SK-N-SH treated with all-trans-retinoic acid at 6 μM for 48 hours (cell line): Measurements from ENCODE around the gene DPM2.

Experiments
- ATAC-seq: fragments of 200-7000 bp; cut with Tn5 transposase; 3 replicates; pipeline ENCODE4 v1.9.1; 2020; ENCODE audit warnings: mild to moderate bottlenecking, moderate library complexity
- ARNTL ChIP-seq: fragments of 450-650 bp; formaldehyde crosslinking; IDR thresholded peaks from 2 replicates; pipeline ENCODE4 v1.5.0; 2020; ENCODE audit warnings: low read depth, mild to moderate bottlenecking, moderate library complexity, borderline replicate concordance
- BACH2 ChIP-seq: fragments of 250-450 bp; sonication (Bioruptor Pico); IDR thresholded peaks from 2 replicates; pipeline ENCODE4 v1.9.0; 2021; ENCODE audit warnings: mild to moderate bottlenecking, borderline replicate concordance
- CSDC2 ChIP-seq: fragments of 250-450 bp; sonication (Bioruptor Pico); IDR thresholded peaks from 2 replicates; pipeline ENCODE4 v1.5.0; 2020; ENCODE audit warnings: mild to moderate bottlenecking, moderate library complexity
- ESRRG ChIP-seq: fragments of 250-450 bp; sonication (Bioruptor Pico); IDR thresholded peaks from 2 replicates; pipeline ENCODE4 v1.6.1; 2021; ENCODE audit warnings: mild to moderate bottlenecking
- GLIS3 ChIP-seq: fragments of 250-450 bp; sonication (Bioruptor Pico); IDR thresholded peaks from 2 replicates; pipeline ENCODE4 v1.5.0; 2020; ENCODE audit warnings: mild to moderate bottlenecking, moderate library complexity
- ISL1 ChIP-seq: fragments of 250-450 bp; sonication (Bioruptor Pico); IDR thresholded peaks from 2 replicates; pipeline ENCODE4 v2.1.2; 2022; ENCODE audit warnings: mild to moderate bottlenecking, moderate library complexity
- OSR1 ChIP-seq: fragments of 250-450 bp; sonication (Bioruptor Pico); IDR thresholded peaks from 2 replicates; pipeline ENCODE4 v1.8.0; 2022; ENCODE audit warnings: moderate library complexity, mild to moderate bottlenecking, inconsistent platforms
- PPARA ChIP-seq: fragments of 250-450 bp; sonication (Bioruptor Pico); IDR thresholded peaks from 2 replicates; pipeline ENCODE4 v1.5.0; 2020; ENCODE audit warnings: mild to moderate bottlenecking, borderline replicate concordance
- RARB ChIP-seq: fragments of 250-450 bp; sonication (Bioruptor Pico); IDR thresholded peaks from 2 replicates; pipeline ENCODE4 v1.8.0; 2021; ENCODE audit warnings: mild to moderate bottlenecking, moderate library complexity
- SNAI2 ChIP-seq: fragments of 250-450 bp; sonication (Bioruptor Pico); IDR thresholded peaks from 2 replicates; pipeline ENCODE4 v1.5.0; 2020; ENCODE audit warnings: mild to moderate bottlenecking, moderate library complexity
- TCF4 ChIP-seq: fragments of 250-450 bp; sonication (Bioruptor Pico); IDR thresholded peaks from 2 replicates; pipeline ENCODE4 v1.8.0; 2021; ENCODE audit warnings: mild to moderate bottlenecking, moderate library complexity, borderline replicate concordance
- TOX ChIP-seq: fragments of 250-450 bp; sonication (Bioruptor Pico); IDR thresholded peaks from 2 replicates; pipeline ENCODE4 v1.8.0; 2021; ENCODE audit warnings: mild to moderate bottlenecking, moderate library complexity, borderline replicate concordance
- ZC3H10 ChIP-seq: fragments of 250-450 bp; sonication (Bioruptor Pico); IDR thresholded peaks from 2 replicates; pipeline ENCODE4 v1.5.1; 2021; ENCODE audit warnings: mild to moderate bottlenecking, moderate library complexity
- ZFP3 ChIP-seq: fragments of 250-450 bp; sonication (Bioruptor Pico); IDR thresholded peaks from 2 replicates; pipeline ENCODE4 v1.5.0; 2020; ENCODE audit warnings: mild to moderate bottlenecking, moderate library complexity
- ZFP30 ChIP-seq: fragments of 450-650 bp; formaldehyde crosslinking; IDR thresholded peaks from 2 replicates; pipeline ENCODE4 v1.5.0; 2022; ENCODE audit warnings: mild to moderate bottlenecking, moderate library complexity
- ZNF565 ChIP-seq: fragments of 450-650 bp; formaldehyde crosslinking; conservative IDR thresholded peaks from 2 replicates; pipeline ENCODE4 v1.5.0; 2020; ENCODE audit warnings: low read depth, mild to moderate bottlenecking, moderate library complexity
- ZNF70 ChIP-seq: fragments of 450-650 bp; formaldehyde crosslinking; IDR thresholded peaks from 2 replicates; pipeline ENCODE4 v1.5.0; 2020; ENCODE audit warnings: mild to moderate bottlenecking, moderate library complexity
- ZNF8 ChIP-seq: fragments of 450-650 bp; formaldehyde crosslinking; IDR thresholded peaks from 2 replicates; pipeline ENCODE4 v1.5.0; 2020; ENCODE audit warnings: mild to moderate bottlenecking, moderate library complexity
- TF ChIP-seq, protein P1 (sequence below): fragments of 250-450 bp; sonication (Bioruptor Pico); IDR thresholded peaks from 2 replicates; pipeline ENCODE4 v1.5.0; 2020; ENCODE audit warnings: mild to moderate bottlenecking, moderate library complexity
- TF ChIP-seq, protein P2 (sequence below): fragments of 250-450 bp; sonication (Bioruptor Pico); IDR thresholded peaks from 2 replicates; pipeline ENCODE4 v1.5.1; 2021; ENCODE audit warnings: mild to moderate bottlenecking, moderate library complexity
- TF ChIP-seq, protein P3 (sequence below): fragments of 250-450 bp; sonication (Bioruptor Pico); IDR thresholded peaks from 2 replicates; pipeline ENCODE4 v1.5.1; 2020; ENCODE audit warnings: low read depth, mild to moderate bottlenecking, moderate library complexity
- TF ChIP-seq, protein P4 (sequence below): fragments of 250-450 bp; sonication (Bioruptor Pico); IDR thresholded peaks from 2 replicates; pipeline ENCODE4 v1.8.0; 2020; ENCODE audit warnings: mild to moderate bottlenecking, moderate library complexity, borderline replicate concordance
- TF ChIP-seq, protein P5 (sequence below): fragments of 250-450 bp; sonication (Bioruptor Pico); IDR thresholded peaks from 2 replicates; pipeline ENCODE4 v1.8.0; 2021; ENCODE audit warnings: low read depth, mild to moderate bottlenecking, moderate library complexity, borderline replicate concordance

Gene DPM2

DNA sequence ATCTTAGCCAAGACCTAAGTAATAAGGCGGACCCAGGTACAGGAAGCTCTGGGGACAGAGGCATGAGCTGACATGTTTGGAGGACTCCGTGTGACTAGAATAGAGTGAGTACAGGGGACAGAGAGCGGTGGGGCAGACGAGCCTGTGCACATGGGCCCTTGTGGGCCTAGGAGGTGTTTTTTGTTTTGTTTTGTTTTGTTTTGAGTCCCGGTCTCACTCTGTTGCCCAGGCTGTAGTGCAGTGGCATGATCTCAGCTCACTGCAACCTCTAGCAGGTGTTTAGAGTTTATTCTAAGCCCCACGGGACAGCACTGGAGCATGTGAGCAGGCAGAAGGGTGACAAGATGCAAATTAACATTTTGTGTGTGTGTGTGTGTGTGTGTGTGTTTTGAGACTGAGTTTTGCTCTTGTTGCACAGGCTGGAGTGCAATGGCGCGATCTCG lies 46.2 kb upstream of the DPM2 start:
- no peak for TF ChIP-seq ESRRG (CRISPR knock-in tag)
- TF ChIP-seq, protein P1, sequence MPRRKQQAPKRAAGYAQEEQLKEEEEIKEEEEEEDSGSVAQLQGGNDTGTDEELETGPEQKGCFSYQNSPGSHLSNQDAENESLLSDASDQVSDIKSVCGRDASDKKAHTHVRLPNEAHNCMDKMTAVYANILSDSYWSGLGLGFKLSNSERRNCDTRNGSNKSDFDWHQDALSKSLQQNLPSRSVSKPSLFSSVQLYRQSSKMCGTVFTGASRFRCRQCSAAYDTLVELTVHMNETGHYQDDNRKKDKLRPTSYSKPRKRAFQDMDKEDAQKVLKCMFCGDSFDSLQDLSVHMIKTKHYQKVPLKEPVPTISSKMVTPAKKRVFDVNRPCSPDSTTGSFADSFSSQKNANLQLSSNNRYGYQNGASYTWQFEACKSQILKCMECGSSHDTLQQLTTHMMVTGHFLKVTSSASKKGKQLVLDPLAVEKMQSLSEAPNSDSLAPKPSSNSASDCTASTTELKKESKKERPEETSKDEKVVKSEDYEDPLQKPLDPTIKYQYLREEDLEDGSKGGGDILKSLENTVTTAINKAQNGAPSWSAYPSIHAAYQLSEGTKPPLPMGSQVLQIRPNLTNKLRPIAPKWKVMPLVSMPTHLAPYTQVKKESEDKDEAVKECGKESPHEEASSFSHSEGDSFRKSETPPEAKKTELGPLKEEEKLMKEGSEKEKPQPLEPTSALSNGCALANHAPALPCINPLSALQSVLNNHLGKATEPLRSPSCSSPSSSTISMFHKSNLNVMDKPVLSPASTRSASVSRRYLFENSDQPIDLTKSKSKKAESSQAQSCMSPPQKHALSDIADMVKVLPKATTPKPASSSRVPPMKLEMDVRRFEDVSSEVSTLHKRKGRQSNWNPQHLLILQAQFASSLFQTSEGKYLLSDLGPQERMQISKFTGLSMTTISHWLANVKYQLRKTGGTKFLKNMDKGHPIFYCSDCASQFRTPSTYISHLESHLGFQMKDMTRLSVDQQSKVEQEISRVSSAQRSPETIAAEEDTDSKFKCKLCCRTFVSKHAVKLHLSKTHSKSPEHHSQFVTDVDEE: no peak
- TF ChIP-seq ZFP30 (CRISPR knock-in tag): no peak
- no peak for TF ChIP-seq ZNF70 (CRISPR knock-in tag)
- TF ChIP-seq, protein P2, sequence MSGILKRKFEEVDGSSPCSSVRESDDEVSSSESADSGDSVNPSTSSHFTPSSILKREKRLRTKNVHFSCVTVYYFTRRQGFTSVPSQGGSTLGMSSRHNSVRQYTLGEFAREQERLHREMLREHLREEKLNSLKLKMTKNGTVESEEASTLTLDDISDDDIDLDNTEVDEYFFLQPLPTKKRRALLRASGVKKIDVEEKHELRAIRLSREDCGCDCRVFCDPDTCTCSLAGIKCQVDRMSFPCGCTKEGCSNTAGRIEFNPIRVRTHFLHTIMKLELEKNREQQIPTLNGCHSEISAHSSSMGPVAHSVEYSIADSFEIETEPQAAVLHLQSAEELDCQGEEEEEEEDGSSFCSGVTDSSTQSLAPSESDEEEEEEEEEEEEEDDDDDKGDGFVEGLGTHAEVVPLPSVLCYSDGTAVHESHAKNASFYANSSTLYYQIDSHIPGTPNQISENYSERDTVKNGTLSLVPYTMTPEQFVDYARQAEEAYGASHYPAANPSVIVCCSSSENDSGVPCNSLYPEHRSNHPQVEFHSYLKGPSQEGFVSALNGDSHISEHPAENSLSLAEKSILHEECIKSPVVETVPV (CRISPR knock-in tag): no peak
- TF ChIP-seq ZNF565 (CRISPR knock-in tag): no peak
- no peak for TF ChIP-seq TOX (CRISPR knock-in tag)
- no peak for TF ChIP-seq OSR1 (CRISPR knock-in tag)
- TF ChIP-seq ARNTL (CRISPR knock-in tag): no peak
- TF ChIP-seq TCF4 (CRISPR knock-in tag): no peak
- TF ChIP-seq, protein P3, sequence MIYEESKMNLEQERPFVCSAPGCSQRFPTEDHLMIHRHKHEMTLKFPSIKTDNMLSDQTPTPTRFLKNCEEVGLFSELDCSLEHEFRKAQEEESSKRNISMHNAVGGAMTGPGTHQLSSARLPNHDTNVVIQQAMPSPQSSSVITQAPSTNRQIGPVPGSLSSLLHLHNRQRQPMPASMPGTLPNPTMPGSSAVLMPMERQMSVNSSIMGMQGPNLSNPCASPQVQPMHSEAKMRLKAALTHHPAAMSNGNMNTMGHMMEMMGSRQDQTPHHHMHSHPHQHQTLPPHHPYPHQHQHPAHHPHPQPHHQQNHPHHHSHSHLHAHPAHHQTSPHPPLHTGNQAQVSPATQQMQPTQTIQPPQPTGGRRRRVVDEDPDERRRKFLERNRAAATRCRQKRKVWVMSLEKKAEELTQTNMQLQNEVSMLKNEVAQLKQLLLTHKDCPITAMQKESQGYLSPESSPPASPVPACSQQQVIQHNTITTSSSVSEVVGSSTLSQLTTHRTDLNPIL (CRISPR knock-in tag): no peak
- TF ChIP-seq BACH2 (CRISPR knock-in tag): no peak
- TF ChIP-seq ISL1: no peak
- no peak for TF ChIP-seq ZFP3 (CRISPR knock-in tag)
- TF ChIP-seq RARB: no peak
- no peak for TF ChIP-seq GLIS3
- no peak for TF ChIP-seq ZNF8 (CRISPR knock-in tag)
- TF ChIP-seq SNAI2 (CRISPR knock-in tag): no peak
- no peak for TF ChIP-seq ZC3H10 (CRISPR knock-in tag)
- TF ChIP-seq CSDC2 (CRISPR knock-in tag): no peak
- ATAC-seq: no peak

DNA sequence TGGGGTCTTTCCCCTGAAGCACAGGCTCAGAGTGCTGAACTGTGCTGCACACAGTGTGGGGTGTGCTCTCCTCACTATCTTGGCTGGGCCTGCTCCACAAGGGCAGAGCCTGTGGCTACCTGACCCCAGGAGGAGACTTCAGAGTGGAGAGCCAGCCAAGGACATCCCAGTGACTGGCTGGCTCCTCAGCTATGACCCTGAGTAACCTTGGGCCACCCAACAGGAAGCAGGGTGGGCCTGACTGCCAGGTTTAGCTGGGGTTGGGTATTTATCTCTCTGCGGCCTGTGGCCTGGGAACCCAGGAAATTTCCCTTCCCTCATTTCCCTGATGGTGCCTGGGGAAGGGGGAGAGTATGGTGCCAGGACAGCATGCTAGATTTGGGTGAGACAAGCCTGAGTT lies 45.3 kb upstream of the DPM2 start:
- ATAC-seq: no peak
- no peak for TF ChIP-seq ZNF565 (CRISPR knock-in tag)
- no peak for TF ChIP-seq OSR1 (CRISPR knock-in tag)
- TF ChIP-seq PPARA (CRISPR knock-in tag): no peak
- TF ChIP-seq, protein P3 (CRISPR knock-in tag): no peak
- TF ChIP-seq RARB: no peak
- no peak for TF ChIP-seq TCF4 (CRISPR knock-in tag)
- TF ChIP-seq, protein P4, sequence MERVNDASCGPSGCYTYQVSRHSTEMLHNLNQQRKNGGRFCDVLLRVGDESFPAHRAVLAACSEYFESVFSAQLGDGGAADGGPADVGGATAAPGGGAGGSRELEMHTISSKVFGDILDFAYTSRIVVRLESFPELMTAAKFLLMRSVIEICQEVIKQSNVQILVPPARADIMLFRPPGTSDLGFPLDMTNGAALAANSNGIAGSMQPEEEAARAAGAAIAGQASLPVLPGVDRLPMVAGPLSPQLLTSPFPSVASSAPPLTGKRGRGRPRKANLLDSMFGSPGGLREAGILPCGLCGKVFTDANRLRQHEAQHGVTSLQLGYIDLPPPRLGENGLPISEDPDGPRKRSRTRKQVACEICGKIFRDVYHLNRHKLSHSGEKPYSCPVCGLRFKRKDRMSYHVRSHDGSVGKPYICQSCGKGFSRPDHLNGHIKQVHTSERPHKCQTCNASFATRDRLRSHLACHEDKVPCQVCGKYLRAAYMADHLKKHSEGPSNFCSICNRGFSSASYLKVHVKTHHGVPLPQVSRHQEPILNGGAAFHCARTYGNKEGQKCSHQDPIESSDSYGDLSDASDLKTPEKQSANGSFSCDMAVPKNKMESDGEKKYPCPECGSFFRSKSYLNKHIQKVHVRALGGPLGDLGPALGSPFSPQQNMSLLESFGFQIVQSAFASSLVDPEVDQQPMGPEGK (CRISPR knock-in tag): no peak
- no peak for TF ChIP-seq ISL1
- TF ChIP-seq ZC3H10 (CRISPR knock-in tag): no peak
- TF ChIP-seq SNAI2 (CRISPR knock-in tag): no peak
- no peak for TF ChIP-seq BACH2 (CRISPR knock-in tag)
- TF ChIP-seq ZNF70 (CRISPR knock-in tag): no peak
- TF ChIP-seq, protein P2 (CRISPR knock-in tag): no peak
- no peak for TF ChIP-seq GLIS3
- TF ChIP-seq, protein P5, sequence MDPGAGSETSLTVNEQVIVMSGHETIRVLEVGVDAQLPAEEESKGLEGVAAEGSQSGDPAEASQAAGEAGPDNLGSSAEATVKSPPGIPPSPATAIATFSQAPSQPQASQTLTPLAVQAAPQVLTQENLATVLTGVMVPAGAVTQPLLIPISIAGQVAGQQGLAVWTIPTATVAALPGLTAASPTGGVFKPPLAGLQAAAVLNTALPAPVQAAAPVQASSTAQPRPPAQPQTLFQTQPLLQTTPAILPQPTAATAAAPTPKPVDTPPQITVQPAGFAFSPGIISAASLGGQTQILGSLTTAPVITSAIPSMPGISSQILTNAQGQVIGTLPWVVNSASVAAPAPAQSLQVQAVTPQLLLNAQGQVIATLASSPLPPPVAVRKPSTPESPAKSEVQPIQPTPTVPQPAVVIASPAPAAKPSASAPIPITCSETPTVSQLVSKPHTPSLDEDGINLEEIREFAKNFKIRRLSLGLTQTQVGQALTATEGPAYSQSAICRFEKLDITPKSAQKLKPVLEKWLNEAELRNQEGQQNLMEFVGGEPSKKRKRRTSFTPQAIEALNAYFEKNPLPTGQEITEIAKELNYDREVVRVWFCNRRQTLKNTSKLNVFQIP (CRISPR knock-in tag): no peak
- TF ChIP-seq ZFP30 (CRISPR knock-in tag): no peak
- no peak for TF ChIP-seq CSDC2 (CRISPR knock-in tag)
- TF ChIP-seq ZNF8 (CRISPR knock-in tag): no peak
